Stimulated activated CD8-positive, alpha-beta memory T cell treated with anti-CD3 and anti-CD28 coated beads, Interleukin-7, amount 100 ng/mL, for 1 hour (primary cell): Measurements from ENCODE around the gene TRAPPC6A.

Source experiments
- DNase-seq, 2 donors: peaks; one replicate each; pipeline ENCODE4 v3.0.0-alpha.2; 2020; ENCODE audit warnings: low read depth in 2 of 2

The TRAPPC6A gene

GRCh38 chr19:45163751-45164460 lies 14.1 kb downstream of the TRAPPC6A start:
- no peak for DNase-seq

GRCh38 chr19:45163156-45163555 lies 14.9 kb downstream of the TRAPPC6A start:
- DNase-seq, result no peak

- DNase-seq, result no peak
These were observed 15.4 kb downstream of the TRAPPC6A start for GRCh38 chr19:45162608-45163143.

- DNase-seq, result no peak
These were observed 16.1 kb downstream of the TRAPPC6A start for GRCh38 chr19:45161738-45162607.

GRCh38 chr19:45160870-45161737 lies 16.9 kb downstream of the TRAPPC6A start, which contains the start of gene NKPD1:
NKPD1 (minus strand) TSS chr19:45160982; CDS start chr19:45160150, 832 bp downstream.
- DNase-seq, result no peak

GRCh38 chr19:45159971-45160324 lies 18.1 kb downstream of the TRAPPC6A start:
- DNase-seq, result no peak

- DNase-seq, result no peak
These were observed 18.6 kb downstream of the TRAPPC6A start for GRCh38 chr19:45159210-45159970.

GRCh38 chr19:45158503-45159209 lies 19.4 kb downstream of the TRAPPC6A start:
- no peak for DNase-seq

- no peak for DNase-seq
These were observed 21.3 kb downstream of the TRAPPC6A start for GRCh38 chr19:45156751-45157150.

GRCh38 chr19:45156011-45156630 lies 21.9 kb downstream of the TRAPPC6A start:
- no peak for DNase-seq

GRCh38 chr19:45154064-45154827 lies 23.8 kb downstream of the TRAPPC6A start:
- DNase-seq, result no peak

GRCh38 chr19:45153339-45154063 lies 24.5 kb downstream of the TRAPPC6A start:
- DNase-seq, result no peak

- DNase-seq, result no peak
These were observed 25.3 kb downstream of the TRAPPC6A start for GRCh38 chr19:45152504-45153338.

GRCh38 chr19:45151821-45152503 lies 26.1 kb downstream of the TRAPPC6A start:
- no peak for DNase-seq

GRCh38 chr19:45151320-45151719 lies 26.7 kb downstream of the TRAPPC6A start:
- no peak for DNase-seq

GRCh38 chr19:45150751-45151281 lies 27.2 kb downstream of the TRAPPC6A start:
- DNase-seq, result no peak

- DNase-seq, result no peak
These were observed 27.9 kb downstream of the TRAPPC6A start for GRCh38 chr19:45150180-45150579.
